WTC11 (cell line): ENCODE data around the gene EMC8.

Source experiments
- CREB1 ChIP-seq: sonication (generic); formaldehyde crosslinking; IDR thresholded peaks from 2 replicates; pipeline ENCODE4 v1.8.0; 2023; ENCODE audit warnings: mild to moderate bottlenecking, missing genetic modification reagents
- CTCF ChIP-seq: fragments of 200-600 bp; IDR thresholded peaks from 2 replicates; pipeline ENCODE4 v1.8.0; 2022; ENCODE audit warnings: antibody characterized with exemption
- ELF4 ChIP-seq: sonication (generic); formaldehyde crosslinking; IDR thresholded peaks from 2 replicates; pipeline ENCODE4 v1.8.1; 2022; ENCODE audit warnings: low read depth, mild to moderate bottlenecking, moderate library complexity, missing genetic modification reagents
- IRF2 ChIP-seq: sonication (generic); formaldehyde crosslinking; IDR thresholded peaks from 2 replicates; pipeline ENCODE4 v1.8.0; 2022; ENCODE audit warnings: low read depth, missing genetic modification reagents, borderline replicate concordance
- KAT7 ChIP-seq: sonication (generic); formaldehyde crosslinking; IDR thresholded peaks from 2 replicates; pipeline ENCODE4 v1.8.1; 2023; ENCODE audit warnings: missing genetic modification reagents, mild to moderate bottlenecking, borderline replicate concordance
- PREB ChIP-seq: sonication (generic); formaldehyde crosslinking; IDR thresholded peaks from 2 replicates; pipeline ENCODE4 v1.8.1; 2022; ENCODE audit warnings: mild to moderate bottlenecking, missing genetic modification reagents, moderate library complexity, borderline replicate concordance
- SMAD3 ChIP-seq: sonication (generic); formaldehyde crosslinking; IDR thresholded peaks from 2 replicates; pipeline ENCODE4 v1.8.0; 2022; ENCODE audit warnings: missing genetic modification reagents, mild to moderate bottlenecking, borderline replicate concordance
- TEAD4 ChIP-seq: sonication (generic); formaldehyde crosslinking; IDR thresholded peaks from 2 replicates; pipeline ENCODE4 v1.8.0; 2022; ENCODE audit warnings: mild to moderate bottlenecking, missing genetic modification reagents
- ZNF121 ChIP-seq: sonication (generic); formaldehyde crosslinking; IDR thresholded peaks from 2 replicates; pipeline ENCODE4 v1.8.0; 2023; ENCODE audit warnings: missing genetic modification reagents
- TF ChIP-seq, protein P1 (sequence below): fragments of 250-450 bp; sonication (Bioruptor Pico); IDR thresholded peaks from 2 replicates; pipeline ENCODE4 v1.9.0; 2021; ENCODE audit warnings: mild to moderate bottlenecking, borderline replicate concordance
- TF ChIP-seq, protein P2 (sequence below): sonication (generic); formaldehyde crosslinking; IDR thresholded peaks from 2 replicates; pipeline ENCODE4 v1.8.1; 2023; ENCODE audit warnings: mild to moderate bottlenecking, moderate library complexity, missing genetic modification reagents

DNA sequence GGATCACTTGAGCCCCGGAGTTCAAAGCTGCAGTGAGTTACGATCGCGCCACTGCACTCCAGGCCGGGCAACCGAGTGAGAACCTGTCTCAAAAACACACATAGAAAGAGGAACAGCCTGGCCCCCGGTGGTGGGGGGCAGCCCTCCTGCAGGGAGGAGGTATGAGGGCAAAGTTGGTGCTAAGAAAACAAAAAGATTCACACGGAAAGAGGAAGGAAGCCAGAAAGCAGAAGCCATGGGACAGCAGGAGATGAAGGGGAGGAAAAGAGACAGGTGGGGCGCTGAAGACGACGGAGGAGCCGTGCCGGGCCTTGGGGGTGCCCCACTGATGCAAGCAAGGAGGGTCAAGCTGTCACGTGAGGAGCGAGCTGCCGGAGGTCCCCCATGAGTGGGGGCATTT lies 40.2 kb downstream of the EMC8 start:
- TF ChIP-seq ELF4 (CRISPR knock-in tag), result no peak
- no peak for TF ChIP-seq CTCF
- no peak for TF ChIP-seq IRF2 (CRISPR knock-in tag)
- no peak for TF ChIP-seq SMAD3 (CRISPR knock-in tag)
- TF ChIP-seq, protein P1, sequence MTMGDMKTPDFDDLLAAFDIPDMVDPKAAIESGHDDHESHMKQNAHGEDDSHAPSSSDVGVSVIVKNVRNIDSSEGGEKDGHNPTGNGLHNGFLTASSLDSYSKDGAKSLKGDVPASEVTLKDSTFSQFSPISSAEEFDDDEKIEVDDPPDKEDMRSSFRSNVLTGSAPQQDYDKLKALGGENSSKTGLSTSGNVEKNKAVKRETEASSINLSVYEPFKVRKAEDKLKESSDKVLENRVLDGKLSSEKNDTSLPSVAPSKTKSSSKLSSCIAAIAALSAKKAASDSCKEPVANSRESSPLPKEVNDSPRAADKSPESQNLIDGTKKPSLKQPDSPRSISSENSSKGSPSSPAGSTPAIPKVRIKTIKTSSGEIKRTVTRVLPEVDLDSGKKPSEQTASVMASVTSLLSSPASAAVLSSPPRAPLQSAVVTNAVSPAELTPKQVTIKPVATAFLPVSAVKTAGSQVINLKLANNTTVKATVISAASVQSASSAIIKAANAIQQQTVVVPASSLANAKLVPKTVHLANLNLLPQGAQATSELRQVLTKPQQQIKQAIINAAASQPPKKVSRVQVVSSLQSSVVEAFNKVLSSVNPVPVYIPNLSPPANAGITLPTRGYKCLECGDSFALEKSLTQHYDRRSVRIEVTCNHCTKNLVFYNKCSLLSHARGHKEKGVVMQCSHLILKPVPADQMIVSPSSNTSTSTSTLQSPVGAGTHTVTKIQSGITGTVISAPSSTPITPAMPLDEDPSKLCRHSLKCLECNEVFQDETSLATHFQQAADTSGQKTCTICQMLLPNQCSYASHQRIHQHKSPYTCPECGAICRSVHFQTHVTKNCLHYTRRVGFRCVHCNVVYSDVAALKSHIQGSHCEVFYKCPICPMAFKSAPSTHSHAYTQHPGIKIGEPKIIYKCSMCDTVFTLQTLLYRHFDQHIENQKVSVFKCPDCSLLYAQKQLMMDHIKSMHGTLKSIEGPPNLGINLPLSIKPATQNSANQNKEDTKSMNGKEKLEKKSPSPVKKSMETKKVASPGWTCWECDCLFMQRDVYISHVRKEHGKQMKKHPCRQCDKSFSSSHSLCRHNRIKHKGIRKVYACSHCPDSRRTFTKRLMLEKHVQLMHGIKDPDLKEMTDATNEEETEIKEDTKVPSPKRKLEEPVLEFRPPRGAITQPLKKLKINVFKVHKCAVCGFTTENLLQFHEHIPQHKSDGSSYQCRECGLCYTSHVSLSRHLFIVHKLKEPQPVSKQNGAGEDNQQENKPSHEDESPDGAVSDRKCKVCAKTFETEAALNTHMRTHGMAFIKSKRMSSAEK, result no peak
- TF ChIP-seq CREB1 (CRISPR knock-in tag), result no peak
- TF ChIP-seq, protein P2, sequence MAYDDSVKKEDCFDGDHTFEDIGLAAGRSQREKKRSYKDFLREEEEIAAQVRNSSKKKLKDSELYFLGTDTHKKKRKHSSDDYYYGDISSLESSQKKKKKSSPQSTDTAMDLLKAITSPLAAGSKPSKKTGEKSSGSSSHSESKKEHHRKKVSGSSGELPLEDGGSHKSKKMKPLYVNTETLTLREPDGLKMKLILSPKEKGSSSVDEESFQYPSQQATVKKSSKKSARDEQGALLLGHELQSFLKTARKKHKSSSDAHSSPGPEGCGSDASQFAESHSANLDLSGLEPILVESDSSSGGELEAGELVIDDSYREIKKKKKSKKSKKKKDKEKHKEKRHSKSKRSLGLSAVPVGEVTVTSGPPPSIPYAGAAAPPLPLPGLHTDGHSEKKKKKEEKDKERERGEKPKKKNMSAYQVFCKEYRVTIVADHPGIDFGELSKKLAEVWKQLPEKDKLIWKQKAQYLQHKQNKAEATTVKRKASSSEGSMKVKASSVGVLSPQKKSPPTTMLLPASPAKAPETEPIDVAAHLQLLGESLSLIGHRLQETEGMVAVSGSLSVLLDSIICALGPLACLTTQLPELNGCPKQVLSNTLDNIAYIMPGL (CRISPR knock-in tag), result no peak
- no peak for TF ChIP-seq KAT7 (CRISPR knock-in tag)
- TF ChIP-seq ZNF121 (CRISPR knock-in tag), result no peak
- TF ChIP-seq TEAD4 (CRISPR knock-in tag), result no peak
- TF ChIP-seq PREB (CRISPR knock-in tag), result no peak
